MM.1S (cell line): ENCODE results near the gene WDFY2.

Source experiments
- DNase-seq: peaks from one replicate; pipeline ENCODE4 v3.0.0-alpha.2; 2015
- H2AFZ ChIP-seq: fragments of 300-600 bp; sonication (generic); 2 replicates; pipeline ENCODE4 v1.6.0; 2016; ENCODE audit warnings: antibody characterized with exemption, low read length
- H3F3A ChIP-seq: fragments of 300-600 bp; sonication (generic); 2 replicates; pipeline ENCODE4 v1.6.1; 2016; ENCODE audit warnings: mild to moderate bottlenecking, antibody characterized with exemption, low read length, moderate library complexity, mixed read lengths; ENCODE audit not compliant: insufficient read depth
- H3K27ac ChIP-seq: fragments of 300-600 bp; sonication (generic); 2 replicates; pipeline ENCODE4 v1.5.1; 2016; ENCODE audit warnings: mild to moderate bottlenecking, low read length
- H3K27me3 ChIP-seq: fragments of 300-600 bp; sonication (generic); replicated peaks from 2 replicates; pipeline ENCODE4 v1.6.0; 2016; ENCODE audit warnings: low read length; ENCODE audit not compliant: insufficient read depth
- H3K36me3 ChIP-seq: fragments of 300-600 bp; sonication (generic); replicated peaks from 2 replicates; pipeline ENCODE4 v1.6.1; 2016; ENCODE audit warnings: mild to moderate bottlenecking, low read length, mixed read lengths; ENCODE audit not compliant: insufficient read depth
- H3K4me1 ChIP-seq: fragments of 300-600 bp; sonication (generic); 2 replicates; pipeline ENCODE4 v1.6.1; 2016; ENCODE audit warnings: low read length, mixed read lengths
- H3K4me2 ChIP-seq: fragments of 300-600 bp; sonication (generic); 2 replicates; pipeline ENCODE4 v1.6.0; 2016; ENCODE audit warnings: low read depth, low read length
- H3K4me3 ChIP-seq: fragments of 300-600 bp; sonication (generic); 2 replicates; pipeline ENCODE4 v1.5.1; 2016; ENCODE audit warnings: low read length, mixed read lengths
- H3K79me2 ChIP-seq: fragments of 300-600 bp; sonication (generic); 2 replicates; pipeline ENCODE4 v1.6.1; 2016; ENCODE audit warnings: mixed run types, low read length, mixed read lengths
- H3K9ac ChIP-seq: fragments of 300-600 bp; sonication (generic); 2 replicates; pipeline ENCODE4 v1.6.1; 2016; ENCODE audit warnings: low read length, mixed read lengths
- H3K9me2 ChIP-seq: fragments of 300-600 bp; sonication (generic); replicated peaks from 2 replicates; pipeline ENCODE4 v1.6.1; 2016; ENCODE audit warnings: mild to moderate bottlenecking, low read length, mixed read lengths; ENCODE audit not compliant: insufficient read depth
- H3K9me3 ChIP-seq: fragments of 300-600 bp; sonication (generic); replicated peaks from 2 replicates; pipeline ENCODE4 v1.6.1; 2016; ENCODE audit warnings: mild to moderate bottlenecking, low read length, mixed read lengths; ENCODE audit not compliant: insufficient read depth
- H4K20me1 ChIP-seq: fragments of 300-600 bp; sonication (generic); 2 replicates; pipeline ENCODE4 v1.6.1; 2016; ENCODE audit warnings: mild to moderate bottlenecking, low read length, moderate library complexity, mixed read lengths; ENCODE audit not compliant: insufficient read depth
- CTCF ChIP-seq: fragments of 300-600 bp; sonication (generic); IDR thresholded peaks from 2 replicates; pipeline ENCODE4 v1.5.1; 2016; ENCODE audit warnings: antibody characterized with exemption, low read length, mixed read lengths
- EZH2 ChIP-seq: fragments of 300-600 bp; sonication (generic); optimal IDR thresholded peaks from 2 replicates; pipeline ENCODE3; 2017; ENCODE audit warnings: low read depth, mild to moderate bottlenecking, antibody characterized with exemption, low read length, mixed read lengths
- EZH2phosphoT487 ChIP-seq: fragments of 300-600 bp; sonication (generic); IDR thresholded peaks from 2 replicates; pipeline ENCODE4 v1.6.1; 2018; ENCODE audit warnings: antibody characterized with exemption, low read length

The WDFY2 gene

GRCh38 chr13:51679616-51680015 is 95.4 kb downstream of the WDFY2 start:
- Histone ChIP-seq H4K20me1 (no peaks in the 10 kb centered on the region), H3K4me3 (no peak overlapping the region), H3K79me2 (no peaks in the 10 kb centered on the region), H3K36me3 (no peaks in the 10 kb centered on the region), H3K4me2 (no peak overlapping the region), H3K4me1 (no peaks in the 10 kb centered on the region), H3K27me3 (no peaks in the 10 kb centered on the region), H3F3A (no peaks in the 10 kb centered on the region), H3K27ac (no peak overlapping the region), H3K9me2 (no peaks in the 10 kb centered on the region), H3K9me3 (no peaks in the 10 kb centered on the region), H2AFZ (no peak overlapping the region), H3K9ac (no peak overlapping the region)
- DNase-seq, result no peak
- TF ChIP-seq EZH2phosphoT487 (no peak), CTCF (no peak), EZH2 (no peak)

GRCh38 chr13:51681037-51681678 is 96.9 kb downstream of the WDFY2 start:
- no peaks in the 10 kb centered on the region for H3K79me2 ChIP-seq
- H3K4me2 ChIP-seq, result no peak overlapping the region
- no peaks in the 10 kb centered on the region for H3K36me3 ChIP-seq
- TF ChIP-seq EZH2, result no peak
- TF ChIP-seq CTCF, result no peak
- no peak for TF ChIP-seq EZH2phosphoT487
- no peak overlapping the region for H3K9ac ChIP-seq
- no peaks in the 10 kb centered on the region for H3K4me1 ChIP-seq
- no peak overlapping the region for H3K27ac ChIP-seq
- no peaks in the 10 kb centered on the region for H3K27me3 ChIP-seq
- H4K20me1 ChIP-seq, result no peaks in the 10 kb centered on the region
- no peak overlapping the region for H3K4me3 ChIP-seq
- no peaks in the 10 kb centered on the region for H3F3A ChIP-seq
- H3K9me2 ChIP-seq, result no peaks in the 10 kb centered on the region
- no peaks in the 10 kb centered on the region for H3K9me3 ChIP-seq
- DNase-seq, result no peak
- no peak overlapping the region for H2AFZ ChIP-seq

GRCh38 chr13:51682686-51683085 is 98.4 kb downstream of the WDFY2 start:
- Histone ChIP-seq H3K36me3 (no peaks in the 10 kb centered on the region), H2AFZ (no peak overlapping the region), H3K4me3 (no peak overlapping the region), H3K4me1 (no peaks in the 10 kb centered on the region), H4K20me1 (no peaks in the 10 kb centered on the region), H3K27ac (no peak overlapping the region), H3K9ac (no peak overlapping the region), H3K4me2 (no peak overlapping the region), H3K9me3 (no peaks in the 10 kb centered on the region), H3K27me3 (no peaks in the 10 kb centered on the region), H3K9me2 (no peaks in the 10 kb centered on the region), H3K79me2 (no peaks in the 10 kb centered on the region), H3F3A (no peaks in the 10 kb centered on the region)
- DNase-seq, result no peak
- TF ChIP-seq CTCF, result no peak
- TF ChIP-seq EZH2, result no peak
- no peak for TF ChIP-seq EZH2phosphoT487
